Measurements from ENCODE around the gene EDAR. TPM values are rescaled to one million over a fixed set of nuclear protein-coding genes. Genes with fewer than 3 reads are reported as not detected.

The EDAR gene
- total RNA-seq, 1 donor from 2014 or later = 0.24 TPM

- DNase-seq (ENCODE audit: low spot score, unreplicated experiment) = no peak
- Mint-ChIP-seq H3K27me3 (no peaks in the 10 kb centered on the region), H3K9me3 (ENCODE audit: low read depth) (peaks cover 45% of the 10 kb centered on the region), H3K36me3 (ENCODE audit: insufficient read depth) (peaks cover 21% of the 10 kb centered on the region), H3K27ac (no peak overlapping the region), H3K4me1 (ENCODE audit: low read depth) (peaks cover 4% of the 10 kb centered on the region), H3K4me3 (ENCODE audit: low read depth) (no peak overlapping the region)
- no peak for TF ChIP-seq CTCF (IDR thresholded peaks at IDR 0.05; ENCODE audit: unreplicated experiment)
Measured at GRCh38 chr2:108889907-108890306, 99.1 kb downstream of the EDAR start.

GRCh38 chr2:108884619-108885018, 104.4 kb downstream of the EDAR start:
- Mint-ChIP-seq H3K27me3 (no peaks in the 10 kb centered on the region), H3K9me3 (ENCODE audit: low read depth) (peaks cover 56% of the 10 kb centered on the region), H3K4me1 (ENCODE audit: low read depth) (no peaks in the 10 kb centered on the region), H3K36me3 (ENCODE audit: insufficient read depth) (peaks cover 26% of the 10 kb centered on the region), H3K27ac (no peak overlapping the region), H3K4me3 (ENCODE audit: low read depth) (no peak overlapping the region)
- DNase-seq (ENCODE audit: low spot score, unreplicated experiment) = no peak
- no peak for TF ChIP-seq CTCF (IDR thresholded peaks at IDR 0.05; ENCODE audit: unreplicated experiment)

DNA sequence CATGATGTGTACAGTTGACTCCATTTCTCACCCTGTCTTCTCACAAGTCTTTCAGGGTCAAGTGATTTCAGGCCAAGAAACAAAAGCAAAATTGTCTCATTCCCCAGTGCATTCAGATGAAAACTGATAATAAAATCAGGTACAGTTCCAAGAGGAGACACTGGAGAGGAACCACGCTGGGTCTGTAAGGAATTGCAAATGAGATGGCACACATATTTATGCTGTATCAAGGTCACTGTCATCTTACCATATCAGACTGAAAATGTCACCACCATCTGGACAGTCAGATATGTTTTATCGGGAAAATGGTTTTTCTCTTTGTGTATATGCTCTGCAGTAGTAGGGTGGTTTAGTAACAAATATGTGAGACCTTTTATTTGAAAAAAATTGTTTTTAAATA, 110.7 kb downstream of the EDAR start:
- no peak for TF ChIP-seq CTCF (IDR thresholded peaks at IDR 0.05; ENCODE audit: unreplicated experiment)
- H3K4me1 Mint-ChIP-seq (ENCODE audit: low read depth) = no peaks in the 10 kb centered on the region
- peaks cover 30% of the 10 kb centered on the region for H3K9me3 Mint-ChIP-seq (ENCODE audit: low read depth)
- peaks cover 39% of the 10 kb centered on the region for H3K36me3 Mint-ChIP-seq (ENCODE audit: insufficient read depth)
- H3K27ac Mint-ChIP-seq = no peak overlapping the region
- no peak for DNase-seq (ENCODE audit: low spot score, unreplicated experiment)
- no peak overlapping the region for H3K4me3 Mint-ChIP-seq (ENCODE audit: low read depth)
- H3K27me3 Mint-ChIP-seq = no peaks in the 10 kb centered on the region

GRCh38 chr2:108877506-108877905, 111.5 kb downstream of the EDAR start:
- H3K27me3 Mint-ChIP-seq = no peaks in the 10 kb centered on the region
- H3K4me1 Mint-ChIP-seq (ENCODE audit: low read depth) = no peaks in the 10 kb centered on the region
- H3K9me3 Mint-ChIP-seq (ENCODE audit: low read depth) = peaks cover 27% of the 10 kb centered on the region
- TF ChIP-seq CTCF (IDR thresholded peaks at IDR 0.05; ENCODE audit: unreplicated experiment) = no peak
- H3K4me3 Mint-ChIP-seq (ENCODE audit: low read depth) = no peak overlapping the region
- H3K36me3 Mint-ChIP-seq (ENCODE audit: insufficient read depth) = peaks cover 37% of the 10 kb centered on the region
- no peak for DNase-seq (ENCODE audit: low spot score, unreplicated experiment)
- H3K27ac Mint-ChIP-seq = no peak overlapping the region

DNA sequence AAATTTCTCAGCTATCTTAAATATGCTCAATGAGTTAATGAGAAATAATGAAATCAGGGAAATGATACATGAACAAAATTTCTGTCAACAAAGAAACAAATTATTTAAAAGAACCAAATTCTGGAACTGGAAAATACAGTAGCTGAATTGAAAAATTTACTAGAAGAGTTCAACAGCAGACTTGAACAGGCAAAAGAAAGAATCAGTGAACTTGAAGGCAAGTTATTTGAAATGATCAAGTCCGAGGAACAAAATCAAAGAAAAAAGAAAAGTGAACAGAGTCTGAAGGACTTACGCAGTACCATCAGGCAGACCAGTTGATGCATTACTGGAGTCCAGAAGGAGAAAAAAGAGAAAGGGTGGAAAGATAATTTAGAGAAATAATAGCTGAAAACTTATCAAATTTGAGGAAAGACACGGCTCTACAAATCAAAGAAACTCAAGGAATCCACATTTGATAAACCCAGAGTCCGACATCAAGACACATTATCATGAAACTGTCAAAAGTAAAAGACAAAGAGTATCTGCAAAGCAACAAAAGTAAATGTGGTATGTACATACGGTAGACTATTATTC, 118.9 kb downstream of the EDAR start:
- Mint-ChIP-seq H3K4me1 (ENCODE audit: low read depth) (peaks cover 4% of the 10 kb centered on the region), H3K36me3 (ENCODE audit: insufficient read depth) (peaks cover 46% of the 10 kb centered on the region), H3K27ac (no peak overlapping the region), H3K27me3 (no peaks in the 10 kb centered on the region), H3K4me3 (ENCODE audit: low read depth) (no peak overlapping the region), H3K9me3 (ENCODE audit: low read depth) (peaks cover 18% of the 10 kb centered on the region)
- DNase-seq (ENCODE audit: low spot score, unreplicated experiment) = no peak
- no peak for TF ChIP-seq CTCF (IDR thresholded peaks at IDR 0.05; ENCODE audit: unreplicated experiment)

Measured in progenitor cell of endocrine pancreas (in vitro differentiated cells).